NCI-H2227 (cell line): ENCODE data around the gene HSPB9.

Experiments
- DNase-seq: peaks from one replicate; lab custom pipeline; 2025; ENCODE audit not compliant: unreplicated experiment; lab: John Stamatoyannopoulos, UW

HSPB9 gene, protein sequence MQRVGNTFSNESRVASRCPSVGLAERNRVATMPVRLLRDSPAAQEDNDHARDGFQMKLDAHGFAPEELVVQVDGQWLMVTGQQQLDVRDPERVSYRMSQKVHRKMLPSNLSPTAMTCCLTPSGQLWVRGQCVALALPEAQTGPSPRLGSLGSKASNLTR

DNA sequence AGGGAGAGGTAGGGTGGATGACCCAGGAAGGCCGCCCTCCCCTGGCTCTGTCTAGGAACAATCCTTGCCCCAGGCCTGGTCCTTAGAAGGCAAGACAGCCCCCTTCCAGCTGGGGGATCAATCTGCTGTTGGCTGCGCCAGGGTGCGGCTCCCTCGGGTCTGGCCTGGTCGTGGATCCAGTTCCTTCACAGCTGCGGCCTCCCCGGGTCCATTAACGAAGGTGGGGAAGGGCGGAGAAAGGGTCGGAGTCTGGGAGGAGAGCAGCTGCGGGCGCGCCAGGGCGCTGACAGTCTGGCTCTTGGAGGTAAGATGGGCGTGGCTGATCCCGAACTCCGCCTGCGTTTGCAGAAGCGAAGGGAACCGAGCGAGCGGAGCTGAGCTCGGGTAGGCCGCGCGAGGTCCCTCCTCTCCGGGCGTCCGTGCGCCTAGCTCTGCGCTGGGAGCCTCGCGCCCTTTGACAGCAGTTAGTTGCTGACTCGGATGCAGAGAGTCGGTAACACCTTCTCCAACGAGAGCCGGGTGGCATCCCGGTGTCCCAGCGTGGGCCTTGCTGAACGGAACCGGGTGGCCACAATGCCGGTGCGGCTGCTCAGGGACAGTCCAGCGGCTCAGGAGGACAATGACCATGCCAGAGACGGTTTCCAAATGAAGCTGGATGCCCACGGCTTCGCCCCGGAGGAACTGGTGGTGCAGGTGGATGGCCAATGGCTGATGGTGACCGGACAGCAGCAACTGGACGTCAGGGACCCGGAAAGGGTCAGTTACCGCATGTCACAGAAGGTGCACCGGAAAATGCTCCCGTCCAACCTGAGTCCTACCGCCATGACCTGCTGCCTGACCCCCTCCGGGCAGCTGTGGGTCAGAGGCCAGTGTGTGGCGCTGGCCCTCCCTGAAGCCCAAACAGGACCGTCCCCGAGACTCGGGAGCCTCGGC, at the start of gene HSPB9:
HSPB9 (plus strand) TSS at position 434 of the 933 bp plus-strand sequence; CDS start at position 481, 47 bp downstream.
- no peak for DNase-seq

DNA sequence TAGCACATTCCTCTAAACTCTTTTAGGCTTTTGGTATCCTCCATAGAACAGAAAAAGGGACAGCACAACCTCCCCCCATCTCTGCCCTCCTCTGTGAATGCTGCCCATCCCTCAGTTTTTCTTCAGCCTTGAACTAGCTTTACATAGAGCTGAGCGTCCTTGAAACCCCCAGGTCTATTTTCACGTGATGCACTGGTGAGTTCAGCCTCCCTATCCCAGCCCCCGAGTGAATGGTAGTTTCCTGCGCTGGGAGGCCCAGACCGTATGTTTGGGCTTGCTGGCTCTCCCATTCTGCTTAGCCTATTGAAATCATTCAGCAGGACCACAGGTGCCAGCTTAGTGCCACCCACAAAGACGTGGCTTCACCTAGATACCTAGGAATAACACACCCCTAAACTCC, 46.8 kb upstream of the HSPB9 start:
- DNase-seq = no peak

DNA sequence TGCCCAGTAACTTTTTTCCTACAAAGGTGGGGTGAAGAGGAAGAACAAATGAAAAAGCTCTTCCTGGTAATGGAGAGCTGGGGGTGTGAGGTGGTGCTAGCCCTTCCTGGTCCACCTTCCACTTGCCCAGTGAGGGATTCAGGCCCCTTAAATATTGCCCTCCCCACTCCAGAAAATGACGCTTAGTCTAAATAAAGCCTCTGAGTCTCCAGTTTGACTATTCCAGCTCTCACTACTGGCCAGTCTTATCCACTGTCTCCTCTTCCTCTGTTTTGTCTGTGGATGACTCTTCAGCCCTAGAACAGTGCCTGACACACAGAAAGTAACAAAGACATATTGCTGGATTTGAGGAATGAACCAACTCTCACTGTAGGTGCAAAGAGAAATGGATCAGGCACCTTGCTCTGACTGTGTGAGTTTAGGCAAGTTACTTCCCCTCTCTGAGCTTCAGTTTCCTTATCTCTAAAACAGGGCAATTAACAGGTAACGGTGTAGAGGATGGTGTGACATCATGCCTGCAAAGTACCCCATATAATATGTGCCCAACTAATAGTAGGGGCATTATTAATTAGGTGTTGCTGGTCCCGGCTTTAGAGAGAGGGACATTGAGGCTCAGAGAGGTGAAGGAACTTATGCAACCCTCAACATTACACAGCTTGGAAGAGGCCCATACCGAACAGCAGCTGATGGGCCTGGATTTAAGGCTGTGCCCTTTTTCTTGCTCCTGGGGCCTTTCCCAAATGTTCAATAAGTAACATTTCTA, 45.6 kb upstream of the HSPB9 start:
- DNase-seq = no peak

DNA sequence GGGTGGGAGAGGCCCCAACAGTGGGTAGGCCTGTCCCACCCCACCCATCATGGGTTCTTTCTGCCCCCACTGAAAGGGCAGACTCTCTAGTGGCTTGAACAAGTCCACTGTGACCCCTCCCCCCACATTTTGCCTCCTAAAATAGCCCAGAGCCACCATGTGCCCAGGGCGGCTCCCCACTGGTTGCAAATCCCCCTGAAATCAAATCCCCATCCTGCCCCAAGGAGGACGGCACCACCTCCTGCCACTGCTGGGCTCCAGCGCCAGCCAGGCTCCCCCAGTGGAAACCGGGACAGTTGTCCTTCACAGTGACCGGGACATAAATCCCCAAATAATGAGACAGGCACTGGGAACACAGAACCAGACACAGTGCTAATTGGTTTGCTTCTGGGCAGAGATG, 44.8 kb upstream of the HSPB9 start:
- DNase-seq = no peak

DNA sequence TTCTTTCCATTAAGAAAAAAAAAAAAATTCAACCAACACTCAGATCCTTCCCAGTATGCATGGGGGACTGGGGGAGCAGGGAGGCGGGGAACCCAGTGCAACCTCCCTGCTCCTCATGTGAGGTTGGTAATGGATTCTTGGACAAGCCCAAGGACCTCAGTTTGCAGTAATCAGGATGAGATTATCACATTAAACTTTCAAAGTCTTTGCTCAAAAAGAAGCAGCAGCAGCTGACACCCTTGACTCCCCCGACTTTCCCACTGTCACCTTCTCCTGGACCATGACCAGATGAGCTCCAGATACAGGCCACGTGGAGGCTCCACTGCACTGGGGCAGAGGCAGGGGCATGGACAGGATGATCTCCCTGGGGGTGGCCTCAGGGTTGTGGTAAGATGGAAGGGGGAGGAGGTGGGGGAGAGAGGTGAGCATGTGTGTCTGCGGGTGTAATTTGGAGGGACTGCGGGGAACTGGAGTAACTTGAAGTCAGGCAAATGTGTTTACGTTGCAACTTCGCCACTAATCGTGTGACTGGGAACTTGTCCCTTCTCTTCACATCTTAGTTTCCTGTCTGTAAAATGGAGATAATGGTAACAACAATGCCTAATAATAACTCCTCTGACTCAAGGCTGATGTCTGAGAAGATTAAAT, 44.1 kb upstream of the HSPB9 start:
- DNase-seq = no peak

DNA sequence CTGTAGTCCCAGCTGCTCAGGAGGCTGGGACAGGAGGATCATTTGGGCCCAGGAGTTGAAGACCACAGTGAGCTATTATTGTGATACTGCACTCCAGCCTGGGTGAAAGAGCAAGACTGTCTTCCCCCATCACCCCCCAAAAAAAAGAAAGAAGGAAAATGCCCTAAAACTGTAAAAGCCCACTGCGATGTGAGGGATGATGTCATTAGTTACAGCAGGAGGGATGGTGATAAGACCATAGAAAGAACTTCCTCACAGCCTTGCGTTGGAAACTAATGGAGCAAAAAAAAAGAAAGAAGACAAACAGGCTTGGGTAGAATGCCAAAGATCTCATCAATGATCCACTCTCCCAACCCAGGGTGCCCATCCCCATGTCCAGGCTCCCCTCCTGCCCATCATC, 43.1 kb upstream of the HSPB9 start:
- no peak for DNase-seq

DNA sequence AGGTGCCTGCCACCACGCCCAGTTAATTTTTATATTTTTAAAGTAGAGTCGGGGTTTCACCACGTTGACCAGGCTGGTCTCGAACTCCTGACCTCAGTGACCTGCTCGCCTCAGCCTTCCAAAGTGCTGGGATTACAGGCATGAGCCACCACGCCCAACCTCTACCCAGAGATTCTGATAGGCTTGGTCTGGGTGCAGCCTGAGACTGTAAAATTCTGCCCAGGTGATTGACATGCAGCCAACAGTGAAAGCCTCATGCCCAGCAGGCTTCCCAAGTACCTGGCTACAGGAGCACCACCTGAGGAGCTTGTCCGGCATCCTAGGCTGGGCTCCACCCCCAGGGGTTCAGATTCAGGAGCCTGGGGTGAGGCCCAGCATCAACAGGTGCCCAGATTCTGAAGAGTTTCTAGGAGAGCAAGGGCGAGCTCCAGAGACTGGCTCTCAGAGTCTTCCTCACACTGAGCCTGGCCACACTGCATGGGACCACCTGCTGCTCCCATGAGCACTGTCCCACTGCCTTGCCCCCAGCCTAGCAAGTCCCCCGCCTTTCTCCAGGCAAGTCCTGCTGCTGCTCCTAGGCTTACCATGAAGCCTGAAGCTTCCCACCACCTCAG, 41.0 kb upstream of the HSPB9 start:
- DNase-seq = no peak

DNA sequence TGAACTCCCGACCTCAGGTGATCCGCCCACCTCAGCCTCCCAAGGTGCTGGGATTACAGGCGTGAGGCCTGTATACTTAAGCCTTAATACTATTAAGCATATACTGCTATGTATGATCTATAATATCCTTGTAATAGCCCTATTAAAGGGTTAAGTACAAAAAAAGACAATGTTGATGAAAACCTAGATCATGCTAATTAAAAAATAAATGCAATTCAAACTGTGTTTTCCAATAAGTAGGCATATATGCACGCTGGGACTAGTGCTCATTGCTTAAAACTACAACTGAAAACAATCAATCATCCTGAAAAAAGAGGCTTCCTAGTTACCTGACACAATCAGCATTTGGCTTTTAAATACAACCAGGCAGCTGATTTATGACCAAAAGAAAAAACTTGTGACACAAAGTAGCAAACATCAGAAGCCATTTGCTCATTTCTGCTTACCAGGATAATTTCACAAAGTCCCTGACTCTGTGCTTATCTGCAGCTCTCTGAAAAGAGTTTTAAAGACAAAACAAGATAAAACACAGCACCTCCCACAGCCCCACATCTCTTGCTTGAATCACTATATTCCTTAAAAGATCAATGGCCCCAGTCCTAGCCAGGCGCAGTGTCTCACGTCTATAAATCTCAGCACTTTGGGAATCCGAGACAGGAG, 35.4 kb upstream of the HSPB9 start:
- no peak for DNase-seq

DNA sequence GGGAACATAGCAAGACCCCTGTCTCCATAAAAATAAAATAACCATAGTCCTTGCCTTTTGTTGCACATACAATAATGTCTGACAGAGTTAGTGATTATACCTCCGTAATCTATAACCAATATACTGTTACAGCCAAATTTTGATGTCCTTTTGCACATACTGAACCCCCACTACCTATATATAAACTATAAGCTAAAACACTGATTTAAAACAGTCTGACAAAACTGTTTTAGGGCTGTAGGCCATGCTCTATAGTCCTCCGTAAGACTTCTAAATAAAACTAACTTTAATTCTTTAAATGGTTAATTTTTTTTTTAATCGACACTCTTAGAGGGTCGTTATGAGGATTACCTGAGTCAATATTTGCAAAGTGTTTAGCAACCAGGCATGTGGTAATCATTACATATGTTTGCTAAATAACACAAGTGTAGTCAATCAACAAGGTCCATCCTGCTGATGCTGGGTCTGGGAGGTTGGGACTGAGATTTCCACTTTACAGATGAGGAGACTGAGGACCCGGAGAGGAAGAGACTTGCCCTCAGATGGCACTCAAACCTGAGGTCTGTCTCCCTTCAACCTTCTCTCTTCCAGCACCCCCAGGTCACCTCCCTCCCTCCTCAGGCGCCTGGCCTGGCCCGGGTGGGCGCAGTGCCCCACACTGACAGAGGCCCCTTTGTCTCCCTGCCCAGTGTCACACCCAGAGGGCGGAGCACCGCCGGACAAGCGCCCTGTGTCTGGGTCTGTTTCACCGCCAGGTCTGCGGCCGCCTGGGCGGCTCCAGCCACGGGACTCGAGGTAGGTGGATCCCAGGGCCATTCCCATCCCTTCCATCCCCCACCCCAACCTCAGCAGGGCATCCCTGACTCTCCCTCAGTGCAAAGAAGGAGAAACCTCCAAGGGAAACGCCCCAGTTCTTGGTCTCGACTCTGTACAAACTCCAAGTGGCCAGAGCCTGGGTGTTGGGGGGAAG, 34.6 kb upstream of the HSPB9 start:
- DNase-seq = no peak

DNA sequence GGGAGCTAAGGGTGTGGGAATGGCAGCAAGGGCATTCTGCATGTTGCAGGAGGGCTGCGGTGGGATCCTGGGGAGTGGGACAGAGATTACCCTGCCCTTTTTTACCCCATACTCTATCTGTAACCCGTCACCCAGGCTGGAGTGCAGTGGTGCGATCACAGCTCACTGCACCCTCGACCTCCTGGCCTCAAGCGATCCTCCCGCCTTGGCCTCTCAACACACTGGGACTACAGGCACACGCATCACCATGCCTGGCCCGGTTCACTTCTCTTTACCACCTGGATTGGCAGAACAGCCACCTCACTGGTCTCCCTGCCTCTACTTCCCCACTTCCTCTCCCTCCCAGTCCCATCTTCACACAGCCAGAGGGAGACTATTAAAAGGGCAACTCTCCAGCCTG, 33.9 kb upstream of the HSPB9 start:
- DNase-seq = no peak

DNA sequence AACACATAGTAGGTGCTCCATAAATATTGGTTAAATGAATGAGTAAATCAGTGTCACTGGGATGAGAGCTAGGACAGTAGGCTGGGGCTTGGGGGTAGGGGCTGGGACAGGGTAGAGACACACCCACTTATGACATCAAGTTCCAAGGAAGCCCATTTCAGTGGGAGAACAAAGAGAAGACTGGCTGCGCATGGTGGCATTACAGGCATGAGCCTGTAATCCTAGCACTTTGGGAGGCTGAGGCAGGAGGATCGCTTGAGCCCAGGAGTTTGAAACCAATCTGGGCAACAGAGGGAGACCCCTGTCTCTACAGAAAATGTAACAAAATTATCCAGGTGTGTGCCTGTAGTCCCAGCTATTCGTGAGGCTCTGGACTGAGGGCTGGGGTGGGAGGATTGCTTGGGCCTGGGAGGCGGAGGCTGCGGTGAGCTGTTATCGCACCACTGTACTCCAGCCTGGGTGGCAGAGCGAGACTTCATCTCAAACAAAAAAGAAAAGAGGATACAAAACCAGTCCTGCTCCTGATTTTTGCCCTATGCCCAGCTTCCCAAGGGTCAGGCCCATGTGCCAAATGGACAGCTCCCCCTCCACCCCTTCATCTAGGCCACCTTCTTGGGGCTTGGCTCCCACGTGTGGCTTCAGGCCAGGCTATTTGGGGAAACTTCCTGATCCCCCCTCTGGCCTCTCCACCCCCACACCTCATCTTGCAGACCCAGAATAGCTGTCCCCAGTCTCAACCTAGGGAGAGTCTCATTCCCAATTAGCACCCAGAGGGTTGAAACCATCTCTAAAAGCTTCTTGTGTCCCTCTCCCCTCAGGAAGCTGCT, 31.4 kb upstream of the HSPB9 start:
- no peak for DNase-seq

DNA sequence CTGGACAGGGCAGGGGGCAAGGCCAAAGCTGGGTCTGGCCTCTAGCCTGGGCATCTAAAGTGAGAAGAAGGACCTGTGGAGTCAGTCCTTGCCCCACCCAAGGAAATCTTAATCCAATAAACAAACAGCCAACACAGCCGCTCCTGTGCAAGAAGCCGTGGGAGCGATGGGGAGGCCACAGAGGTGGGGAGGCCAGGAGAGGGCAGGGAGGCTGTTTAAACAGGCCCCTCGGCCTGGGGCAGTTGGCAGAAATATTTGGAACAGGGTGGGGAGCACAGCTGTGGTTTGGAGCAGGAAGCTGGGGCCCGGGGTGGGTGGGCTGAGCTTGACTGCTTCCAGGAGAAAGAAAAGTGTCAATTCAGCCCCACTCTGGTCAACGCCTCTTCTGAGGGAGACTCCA, 29.7 kb upstream of the HSPB9 start:
- no peak for DNase-seq

DNA sequence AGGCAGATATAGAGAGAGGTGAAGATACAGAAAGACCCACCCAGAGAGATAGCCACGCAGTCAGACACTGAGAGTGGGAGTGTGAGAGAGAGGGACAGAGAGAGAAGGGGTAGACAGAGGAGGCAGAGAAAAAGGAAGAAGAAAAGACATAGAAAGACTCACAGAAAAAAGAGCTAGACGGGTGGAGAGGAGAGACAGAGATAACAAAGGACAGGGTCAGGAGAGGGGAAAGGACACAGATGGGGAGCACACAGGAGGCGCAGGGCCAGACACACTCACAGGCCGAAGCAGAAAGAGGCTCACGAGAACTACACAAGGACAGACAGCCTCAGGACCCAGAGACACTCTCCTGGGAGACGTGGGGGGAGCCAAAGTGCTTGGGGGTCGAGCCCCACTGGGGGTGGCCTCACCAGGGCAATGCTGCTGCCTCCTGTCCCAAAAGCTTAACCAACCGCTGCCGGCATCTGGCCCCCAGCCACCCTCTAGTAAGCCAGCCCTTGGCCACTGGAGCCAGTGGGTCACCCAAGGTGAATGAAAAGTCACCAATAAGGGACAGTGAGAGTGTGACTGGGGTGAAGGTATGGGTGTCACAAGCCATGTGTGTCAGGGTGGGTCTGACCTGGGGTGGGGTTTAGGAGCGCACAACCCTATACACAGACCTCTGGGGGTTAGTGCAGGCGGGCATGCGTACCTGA, 28.1 kb upstream of the HSPB9 start:
- no peak for DNase-seq

DNA sequence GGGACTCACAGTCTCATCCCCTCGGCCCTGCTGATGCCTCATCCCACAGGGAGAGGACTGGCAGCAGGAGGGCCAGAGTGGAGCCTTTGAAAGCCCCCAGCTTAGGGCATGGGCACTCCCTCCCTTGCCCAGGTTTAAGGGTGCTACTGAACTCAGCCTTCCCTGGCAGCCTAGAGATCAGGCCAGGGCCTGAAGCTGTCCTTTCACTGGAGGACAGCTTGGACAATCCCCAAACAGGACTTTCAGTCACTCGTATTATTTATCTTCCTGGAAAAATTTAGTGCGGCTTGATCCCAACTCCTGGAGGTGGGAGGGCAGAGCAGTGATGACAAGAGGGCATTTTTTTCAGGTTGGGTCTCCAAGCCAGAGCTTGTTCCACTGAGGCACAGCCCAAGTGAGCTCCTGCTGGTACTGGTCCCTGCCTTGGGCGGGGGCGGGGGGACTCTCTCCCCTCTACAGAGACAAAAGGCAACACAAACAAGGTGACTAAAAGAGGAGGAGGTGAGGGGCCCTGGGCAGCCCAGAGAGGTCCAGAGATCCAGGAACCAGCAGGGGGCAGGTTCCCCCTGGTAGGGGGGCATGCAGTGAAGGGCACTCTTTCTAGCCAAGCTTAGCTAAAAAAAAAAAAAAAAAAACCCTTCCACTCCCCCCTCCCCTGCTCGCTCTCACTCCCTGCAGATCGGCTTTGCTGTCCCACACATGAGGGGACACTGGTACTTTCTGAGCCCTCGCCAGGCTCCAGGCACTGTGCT, 26.1 kb upstream of the HSPB9 start:
- DNase-seq = no peak

DNA sequence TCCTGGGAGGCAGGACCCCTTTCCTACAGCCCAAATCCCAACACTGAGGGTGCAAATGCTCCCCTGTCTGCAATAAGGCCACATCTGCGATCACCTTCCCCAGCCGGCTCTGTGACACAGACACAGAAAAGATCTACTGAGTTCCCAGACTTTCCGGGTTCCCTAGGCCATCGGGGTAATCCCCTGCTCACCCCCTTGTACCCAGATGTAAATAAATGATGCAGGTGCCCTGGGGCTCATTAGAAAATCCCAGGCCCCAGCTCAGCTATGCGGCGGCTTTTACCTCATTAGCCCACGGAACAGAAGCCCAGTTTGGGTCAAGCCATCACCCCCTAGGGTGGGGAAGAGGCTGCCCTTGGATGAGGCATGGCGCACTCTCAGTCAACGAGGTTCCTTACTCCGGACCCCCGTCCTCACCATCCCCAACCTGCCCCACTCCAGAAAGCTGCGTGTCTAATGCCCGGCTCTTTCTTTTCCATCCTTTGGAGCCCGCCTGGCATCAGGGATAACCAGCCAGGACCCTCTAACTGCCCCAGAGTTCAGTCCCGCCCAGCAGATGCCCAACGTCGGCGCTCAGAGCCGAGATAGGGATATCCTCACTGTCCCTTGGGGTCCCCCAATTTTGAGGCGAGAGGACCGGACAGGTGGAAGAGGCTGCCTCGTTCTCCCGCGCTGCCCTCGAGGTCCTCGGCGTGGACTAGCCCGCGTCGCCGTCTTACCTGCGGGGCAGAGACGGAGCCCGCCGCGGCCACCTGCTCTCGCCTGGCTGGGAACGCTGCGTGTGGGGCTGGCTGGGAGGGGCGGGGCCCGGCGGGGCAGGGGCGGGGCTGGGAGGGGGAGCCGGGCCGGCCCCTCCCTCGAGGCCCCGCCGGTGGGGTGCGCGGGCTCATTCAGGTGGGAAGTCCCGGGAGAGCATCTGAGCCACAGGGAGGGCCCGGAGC, 24.6 kb upstream of the HSPB9 start, which contains the start of gene ZNF385C:
ZNF385C (minus strand) TSS at position 783 of the 941 bp plus-strand sequence. CDS start 35,417 bp downstream, outside the sequence.
- peak; percentile 45 for DNase-seq
